HG02588 (cell line): Measurements from ENCODE around the gene MRPS14.

ENCODE experiments used
- ATAC-seq: cut with Tn5 transposase; IDR thresholded peaks from one replicate; pipeline ENCODE4 v1.9.1; 2021; ENCODE audit warnings: mild to moderate bottlenecking, moderate library complexity; ENCODE audit not compliant: unreplicated experiment

The MRPS14 gene

GRCh38 chr1:174988986-174989385, 34.2 kb downstream of the MRPS14 start:
- no peak for ATAC-seq

GRCh38 chr1:174988539-174988938, 34.7 kb downstream of the MRPS14 start:
- no peak for ATAC-seq

- ATAC-seq = no peak
These were observed 38.3 kb downstream of the MRPS14 start for GRCh38 chr1:174984952-174985351.

DNA sequence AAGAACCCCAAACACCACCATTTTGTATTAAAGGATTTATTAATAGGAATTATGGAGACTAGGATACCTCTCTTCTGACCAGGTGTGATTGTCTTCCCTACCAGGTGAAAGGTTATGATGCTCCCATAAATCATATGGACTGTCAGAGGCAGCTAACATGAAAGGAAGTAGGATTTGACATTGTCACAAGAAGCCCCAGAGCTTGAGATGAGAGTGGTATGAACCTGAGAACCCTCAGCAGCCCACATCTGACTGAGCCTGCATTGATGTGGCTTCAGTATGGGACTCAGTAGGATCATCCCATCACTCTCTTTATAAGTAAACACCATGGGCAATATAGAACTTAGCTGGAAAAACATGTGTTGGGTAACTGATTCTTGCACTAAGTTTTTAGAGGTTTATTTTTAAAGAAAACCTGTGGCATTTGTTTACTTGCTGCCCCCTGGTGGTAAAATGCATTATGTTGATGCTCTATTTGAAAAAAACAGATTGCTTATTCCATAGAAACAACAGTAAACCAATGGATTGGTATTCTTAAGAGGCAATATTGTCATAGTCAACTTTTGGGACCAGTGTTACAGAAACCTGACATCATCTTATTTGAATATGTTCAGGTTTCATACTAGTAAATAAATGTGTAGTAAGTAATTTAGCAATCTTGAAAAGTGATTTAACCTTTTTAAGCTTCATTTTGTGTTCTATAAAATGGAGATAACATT, 40.1 kb downstream of the MRPS14 start:
- no peak for ATAC-seq

GRCh38 chr1:174976436-174977108, 46.7 kb downstream of the MRPS14 start:
- ATAC-seq = no peak

GRCh38 chr1:174975764-174976163, 47.5 kb downstream of the MRPS14 start:
- ATAC-seq = no peak

DNA sequence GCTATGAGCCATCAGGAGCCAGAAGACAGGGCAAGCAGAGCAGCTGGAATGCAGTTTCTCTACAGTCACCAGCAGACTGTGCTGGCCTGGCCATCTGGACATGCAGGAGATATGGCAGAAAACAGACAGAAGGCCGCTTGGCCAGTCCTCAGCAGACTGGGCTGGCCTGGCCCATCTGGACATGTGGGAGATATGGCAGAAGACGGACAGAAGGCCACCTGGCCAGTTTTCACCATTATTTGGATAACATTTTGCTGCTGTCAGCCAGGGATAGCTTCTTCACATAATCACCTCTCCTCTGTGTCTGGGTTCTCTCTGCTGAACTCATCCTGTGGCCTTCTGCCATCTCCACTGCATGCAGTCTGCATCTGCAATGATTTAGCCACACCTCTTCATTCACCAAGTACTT, 48.5 kb downstream of the MRPS14 start:
- no peak for ATAC-seq

GRCh38 chr1:174971902-174972301, 51.3 kb downstream of the MRPS14 start:
- ATAC-seq = no peak

- no peak for ATAC-seq
These were observed 51.8 kb downstream of the MRPS14 start for GRCh38 chr1:174971466-174971865.

DNA sequence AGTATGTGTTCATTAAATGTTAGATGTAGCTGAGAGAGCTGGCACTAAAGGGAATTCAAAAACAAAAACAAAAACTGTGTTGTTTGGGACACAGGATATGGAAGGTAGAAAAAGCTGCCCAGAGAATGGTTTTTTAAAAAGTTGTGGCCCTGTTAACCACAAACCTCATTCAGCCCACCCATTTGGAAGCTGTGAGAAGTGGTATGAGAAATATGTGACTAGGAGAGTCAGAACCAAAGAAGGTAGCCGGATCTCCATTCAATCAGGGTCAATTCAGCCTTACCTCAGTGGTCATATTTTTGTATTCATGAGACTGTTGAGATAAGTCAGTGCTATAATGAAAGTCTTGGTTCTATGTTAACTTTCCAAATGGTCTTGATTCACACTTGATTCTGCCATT, 53.2 kb downstream of the MRPS14 start:
- no peak for ATAC-seq

DNA sequence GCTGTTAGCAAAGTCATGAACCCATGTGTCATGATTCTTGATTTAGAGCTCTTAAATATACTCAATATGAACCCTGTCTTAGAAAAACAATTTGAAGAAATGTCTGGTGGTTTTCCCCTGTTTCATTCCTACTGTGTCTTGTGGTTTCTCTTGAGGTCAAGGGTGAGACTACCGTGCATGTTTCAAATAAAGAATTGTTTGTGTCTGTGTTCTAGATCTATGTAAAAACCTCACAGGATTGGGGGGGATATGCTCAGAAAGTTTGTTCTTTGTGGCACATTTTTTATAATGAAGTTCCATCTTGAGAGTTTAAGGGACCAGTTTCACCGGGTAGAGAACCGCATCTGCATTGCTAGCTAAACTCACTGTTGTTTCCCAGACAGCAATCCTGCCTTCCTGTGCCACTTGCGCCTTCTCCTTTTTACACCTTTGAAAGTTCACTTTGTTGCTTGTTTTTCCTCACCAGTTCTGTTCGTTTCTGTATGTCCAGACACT, 54.4 kb downstream of the MRPS14 start:
- ATAC-seq = peak; percentile 73

GRCh38 chr1:174967845-174968705, 55.1 kb downstream of the MRPS14 start:
- no peak for ATAC-seq

DNA sequence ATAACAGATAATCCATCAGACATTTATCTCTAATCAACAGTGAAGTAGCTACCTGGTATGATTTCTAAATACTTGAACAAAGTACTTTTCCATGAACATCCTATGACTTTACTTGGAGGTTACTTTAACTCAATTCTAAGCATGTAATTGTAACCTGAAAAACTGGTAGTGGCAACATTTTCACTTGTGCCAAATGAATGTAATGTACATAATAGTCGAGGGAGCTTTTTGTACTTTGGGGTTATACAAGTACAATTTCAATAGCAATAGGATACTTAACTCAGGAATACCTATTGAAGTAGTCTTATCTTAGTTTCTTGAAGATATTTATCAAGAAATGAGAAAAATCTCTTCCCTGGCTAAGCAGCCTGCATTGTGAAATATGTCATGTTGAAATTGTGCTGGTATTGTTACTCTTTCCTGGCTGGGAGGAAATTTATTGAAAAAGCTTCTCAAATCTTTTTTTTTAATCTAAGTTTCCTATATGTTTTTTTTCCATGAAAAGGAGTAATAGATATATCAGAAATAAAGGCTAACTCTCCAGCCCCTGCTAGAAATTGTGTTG, 57.1 kb downstream of the MRPS14 start:
- ATAC-seq = no peak

DNA sequence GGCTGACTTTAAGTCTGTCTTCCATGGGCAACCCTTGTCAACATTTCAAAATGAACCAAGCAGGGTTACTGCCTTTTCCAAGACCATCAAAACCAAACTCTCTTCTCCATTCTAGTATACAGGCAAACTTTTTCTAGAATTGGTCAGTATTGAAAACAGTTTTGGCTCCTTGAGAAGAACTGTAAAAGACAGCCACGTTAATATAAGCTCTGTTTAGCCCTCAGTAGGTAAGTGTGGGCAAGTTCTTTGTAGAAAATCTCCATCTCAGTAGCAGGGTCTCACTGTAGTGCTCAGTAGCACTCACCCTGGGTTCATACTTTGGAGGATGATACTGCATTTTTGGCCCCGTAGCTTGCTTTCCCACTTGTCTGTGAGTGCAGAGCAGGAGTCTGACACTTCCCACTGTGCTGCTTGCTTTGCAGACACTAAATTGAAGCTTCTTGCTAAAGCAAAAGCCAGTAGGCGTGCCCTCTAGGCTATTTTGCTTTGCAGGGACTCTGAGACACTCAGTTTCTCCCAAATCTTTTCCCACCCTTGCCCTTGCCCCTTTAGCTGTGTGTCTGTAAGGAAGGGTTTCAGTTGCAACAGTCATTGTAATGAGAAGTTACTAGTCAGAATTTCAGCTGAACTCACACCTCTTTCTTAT, 57.7 kb downstream of the MRPS14 start:
- ATAC-seq = no peak

DNA sequence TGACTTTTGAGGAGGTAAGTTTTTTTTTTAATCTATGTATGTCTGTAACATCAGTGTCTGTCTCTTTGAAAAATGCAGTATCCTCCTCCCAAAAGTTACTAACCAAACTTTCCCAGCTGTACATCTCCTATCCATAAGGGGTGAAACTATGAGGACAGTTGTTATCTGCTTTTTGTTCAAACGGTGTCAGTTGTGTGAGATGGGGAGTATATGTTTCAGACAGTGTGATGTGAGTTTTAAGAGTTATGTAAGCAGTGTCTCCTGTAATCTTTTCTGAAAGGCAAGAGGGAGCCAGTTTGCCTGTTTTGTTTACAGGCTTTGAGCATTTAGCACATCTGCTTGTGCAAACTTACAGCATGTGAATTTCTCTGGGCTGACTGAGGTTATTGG, 58.3 kb downstream of the MRPS14 start:
- no peak for ATAC-seq

DNA sequence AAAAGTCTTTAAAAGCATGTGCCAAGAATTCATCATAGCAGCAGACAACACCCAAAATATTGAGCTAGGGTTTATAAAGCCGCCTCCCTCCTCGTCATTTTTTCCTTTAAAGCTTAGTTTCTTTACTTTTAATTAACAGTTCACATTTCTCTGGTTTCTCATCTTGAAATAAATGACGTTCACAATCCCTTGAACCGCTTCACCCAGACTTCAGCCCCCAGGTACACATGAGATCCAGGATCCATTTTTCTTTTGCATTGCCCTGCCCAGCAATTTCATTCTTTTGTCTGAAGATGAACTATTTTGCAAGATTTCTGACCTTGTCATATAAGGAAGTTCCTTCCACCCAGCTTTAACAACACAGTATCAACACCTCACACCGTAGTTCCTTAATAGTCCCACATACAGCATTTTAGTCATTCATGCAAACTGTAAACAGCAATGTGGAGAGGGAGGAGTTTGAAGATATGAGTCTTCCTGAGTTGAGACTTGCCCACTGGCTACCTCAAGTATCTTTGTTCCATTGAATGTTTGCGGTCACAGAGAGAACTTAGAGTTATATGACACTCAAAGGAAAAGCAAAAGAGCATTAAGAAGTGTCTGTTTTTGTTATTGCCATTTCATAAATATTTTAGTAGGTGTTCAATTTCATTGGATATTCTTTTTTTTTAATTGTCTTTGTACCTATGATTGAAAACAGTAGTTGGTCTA, 58.8 kb downstream of the MRPS14 start:
- ATAC-seq = no peak

DNA sequence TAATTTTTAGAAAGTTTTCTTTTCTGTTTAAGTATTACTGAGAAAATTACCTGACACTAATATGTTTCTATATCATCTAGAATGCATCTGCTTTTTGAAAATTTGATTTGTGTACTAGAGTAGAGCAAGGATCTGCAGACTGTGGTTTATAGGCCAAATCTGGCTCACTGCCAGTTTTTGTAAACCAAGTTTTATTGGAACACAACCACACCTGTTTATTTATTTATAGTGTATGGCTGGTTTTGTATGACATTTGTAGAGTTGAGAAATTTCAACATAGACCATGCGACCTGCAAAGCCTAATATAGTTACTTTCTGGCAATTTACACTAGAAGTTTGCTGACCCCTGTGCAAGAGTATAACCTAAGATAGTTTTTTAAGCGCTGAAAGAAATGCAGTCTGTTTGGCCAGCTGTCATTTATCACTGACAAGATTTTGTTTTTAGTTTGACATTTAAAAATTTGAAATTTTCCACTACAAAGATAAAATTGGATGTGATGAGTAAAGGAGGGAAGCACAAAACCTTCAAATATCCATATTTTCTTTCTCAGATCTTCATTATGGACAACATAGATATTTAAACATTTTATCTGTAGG, 59.6 kb downstream of the MRPS14 start:
- no peak for ATAC-seq
